ENCODE data around the gene DDX41. TPM values are rescaled to one million over a fixed set of nuclear protein-coding genes. Genes with fewer than 3 reads are reported as not detected.
"Not testable (repeated sequence)": the region's sequence is repeated elsewhere in the genome, so short reads cannot be mapped to it uniquely, and the experiment has no call there.

DDX41 gene
- total RNA-seq, 6 donors from 2014 or later: 82.0 to 150 (median 91.9) TPM

- Histone ChIP-seq H3K27me3 (no peaks in the 10 kb centered on the region), H3K4me3 (no peak overlapping the region), H3K27ac (no peak overlapping the region), H3K36me3 (peaks cover 4 to 88% (median 60%) of the 10 kb centered on the region in 4 donors), H3K9me3 (no peaks in the 10 kb centered on the region), H3K4me1 (peaks cover 0 to 13% (median 3%) of the 10 kb centered on the region in 4 donors)
- WGBS, 2 donors: 92 to 95% methylated on average over 8 of the region's 8 CpGs
- TF ChIP-seq POLR2A (IDR thresholded peaks at IDR 0.05) (no peak), EP300 (IDR thresholded peaks at IDR 0.05) (no peak), POLR2AphosphoS5 (IDR thresholded peaks at IDR 0.05) (no peak)
- TF ChIP-seq, protein P1, sequence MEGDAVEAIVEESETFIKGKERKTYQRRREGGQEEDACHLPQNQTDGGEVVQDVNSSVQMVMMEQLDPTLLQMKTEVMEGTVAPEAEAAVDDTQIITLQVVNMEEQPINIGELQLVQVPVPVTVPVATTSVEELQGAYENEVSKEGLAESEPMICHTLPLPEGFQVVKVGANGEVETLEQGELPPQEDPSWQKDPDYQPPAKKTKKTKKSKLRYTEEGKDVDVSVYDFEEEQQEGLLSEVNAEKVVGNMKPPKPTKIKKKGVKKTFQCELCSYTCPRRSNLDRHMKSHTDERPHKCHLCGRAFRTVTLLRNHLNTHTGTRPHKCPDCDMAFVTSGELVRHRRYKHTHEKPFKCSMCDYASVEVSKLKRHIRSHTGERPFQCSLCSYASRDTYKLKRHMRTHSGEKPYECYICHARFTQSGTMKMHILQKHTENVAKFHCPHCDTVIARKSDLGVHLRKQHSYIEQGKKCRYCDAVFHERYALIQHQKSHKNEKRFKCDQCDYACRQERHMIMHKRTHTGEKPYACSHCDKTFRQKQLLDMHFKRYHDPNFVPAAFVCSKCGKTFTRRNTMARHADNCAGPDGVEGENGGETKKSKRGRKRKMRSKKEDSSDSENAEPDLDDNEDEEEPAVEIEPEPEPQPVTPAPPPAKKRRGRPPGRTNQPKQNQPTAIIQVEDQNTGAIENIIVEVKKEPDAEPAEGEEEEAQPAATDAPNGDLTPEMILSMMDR (IDR thresholded peaks at IDR 0.05): no peak
- ATAC-seq (ENCODE audit: low FRiP score in 2 of 2) (no peak), DNase-seq (no peak)
These were observed 29.6 kb downstream of the DDX41 start for GRCh38 chr5:177487144-177487543.

DNA sequence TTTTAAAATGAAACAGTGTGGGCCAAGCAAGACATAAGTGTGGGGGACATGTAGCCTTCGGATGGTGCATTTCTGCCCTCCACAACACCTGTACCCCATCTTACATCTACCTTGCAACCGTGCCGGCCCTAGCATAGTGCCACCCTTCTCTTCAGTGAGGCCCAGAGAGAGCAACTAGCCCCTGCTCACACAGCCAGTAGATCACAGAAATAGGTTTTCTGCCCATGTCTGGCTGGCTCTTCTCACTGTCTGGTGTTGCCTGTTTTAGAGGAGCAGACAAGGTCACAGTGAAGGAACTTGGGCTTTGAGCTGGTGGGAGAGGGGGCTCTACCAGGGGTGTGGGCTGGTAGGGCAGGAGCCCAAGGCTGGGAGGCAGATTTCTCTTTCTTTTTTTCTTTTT, 30.5 kb downstream of the DDX41 start:
- Histone ChIP-seq H3K4me1 (peaks cover 0 to 4% (median 0%) of the 10 kb centered on the region in 4 donors), H3K36me3 (peaks cover 4 to 87% (median 57%) of the 10 kb centered on the region in 4 donors), H3K27me3 (no peaks in the 10 kb centered on the region), H3K9me3 (no peaks in the 10 kb centered on the region), H3K27ac (no peak overlapping the region), H3K4me3 (no peak overlapping the region)
- 93% methylated on average over 3 of the region's 3 CpGs for WGBS, 2 donors
- no peak for TF ChIP-seq POLR2AphosphoS5 (IDR thresholded peaks at IDR 0.05)
- no peak for TF ChIP-seq POLR2A (IDR thresholded peaks at IDR 0.05)
- TF ChIP-seq EP300 (IDR thresholded peaks at IDR 0.05): no peak
- no peak for ATAC-seq (ENCODE audit: low FRiP score in 2 of 2)
- DNase-seq: no peak

GRCh38 chr5:177485753-177486152, 31.0 kb downstream of the DDX41 start:
- H3K4me3 ChIP-seq; DNase-seq; ATAC-seq (ENCODE audit: low FRiP score in 2 of 2); H3K9me3 ChIP-seq; H3K27ac ChIP-seq; H3K27me3 ChIP-seq; H3K4me1 ChIP-seq: not testable (repeated sequence)
- H3K36me3 ChIP-seq: peaks cover 4 to 83% (median 52%) of the 10 kb centered on the region in 4 donors
- WGBS, 2 donors: 91 to 100% methylated on average over 3 of the region's 3 CpGs

GRCh38 chr5:177484902-177485549, 31.7 kb downstream of the DDX41 start:
- Histone ChIP-seq H3K27me3 (no peaks in the 10 kb centered on the region), H3K27ac (no peak overlapping the region), H3K36me3 (peaks cover 4 to 76% (median 48%) of the 10 kb centered on the region in 4 donors), H3K4me1 (peaks cover 0 to 2% (median under 1%) of the 10 kb centered on the region in 4 donors), H3K9me3 (no peaks in the 10 kb centered on the region), H3K4me3 (no peak overlapping the region)
- no peak for ATAC-seq (ENCODE audit: low FRiP score in 2 of 2)
- TF ChIP-seq, protein P1 (IDR thresholded peaks at IDR 0.05): no peak
- TF ChIP-seq POLR2A (IDR thresholded peaks at IDR 0.05): no peak
- no peak for TF ChIP-seq EP300 (IDR thresholded peaks at IDR 0.05)
- DNase-seq: no peak
- 75 to 82% methylated on average over 9 to 13 of the region's 13 CpGs for WGBS, 2 donors

DNA sequence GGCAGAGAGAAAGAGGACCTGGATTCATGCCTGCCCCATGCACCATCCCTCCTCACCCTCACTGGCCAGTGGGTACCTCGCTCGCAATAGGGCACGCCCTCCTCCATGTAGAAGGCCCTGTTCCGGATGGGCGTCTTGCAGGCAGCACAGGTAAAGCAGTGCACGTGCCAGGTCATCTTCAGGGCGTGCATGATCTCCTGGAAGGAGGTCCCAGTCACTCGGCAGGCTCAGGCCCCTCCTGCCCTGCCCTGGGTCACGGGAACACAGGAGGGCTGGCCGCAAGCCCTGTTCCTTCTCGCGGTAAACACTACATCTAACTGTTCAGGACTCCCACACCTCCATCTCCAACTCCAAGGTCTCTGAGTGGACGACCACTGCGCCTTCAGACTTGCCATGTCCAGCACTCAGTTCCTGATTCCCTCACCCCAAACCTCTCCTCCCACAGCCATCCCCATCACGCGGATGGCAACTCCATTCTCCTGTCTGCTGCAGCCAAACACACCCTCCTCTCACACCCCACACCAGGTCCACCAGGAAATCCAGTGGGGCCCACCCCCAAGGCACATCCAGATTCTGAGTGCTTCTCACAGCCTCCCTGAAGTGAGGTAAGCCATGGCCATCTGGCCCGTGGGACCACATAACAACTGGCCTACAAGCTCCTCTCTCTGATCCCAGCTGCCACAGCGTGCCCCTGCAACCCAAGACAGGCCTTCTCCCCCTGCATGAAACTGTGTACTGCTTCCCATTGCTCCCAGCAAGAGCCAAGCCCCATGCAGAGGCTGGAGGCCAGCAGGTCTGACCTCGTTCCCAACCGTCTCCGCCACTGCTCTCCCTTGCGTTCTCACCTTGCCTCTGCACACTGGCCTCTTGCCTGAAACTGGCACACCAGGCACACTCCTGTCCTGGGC, 32.5 kb downstream of the DDX41 start:
- H3K4me3 ChIP-seq: no peak overlapping the region
- H3K27ac ChIP-seq: no peak overlapping the region
- 89 to 93% methylated on average over 20 to 22 of the region's 22 CpGs for WGBS, 2 donors
- DNase-seq (no peak), ATAC-seq (ENCODE audit: low FRiP score in 2 of 2) (no peak)
- H3K9me3 ChIP-seq: no peaks in the 10 kb centered on the region
- TF ChIP-seq POLR2AphosphoS5 (IDR thresholded peaks at IDR 0.05) (no peak), EP300 (IDR thresholded peaks at IDR 0.05) (no peak), POLR2A (IDR thresholded peaks at IDR 0.05) (no peak)
- TF ChIP-seq, protein P1 (IDR thresholded peaks at IDR 0.05): no peak
- H3K4me1 ChIP-seq: peaks cover 8 to 10% (median 9%) of the 10 kb centered on the region in 4 donors
- H3K36me3 ChIP-seq: peaks cover 4 to 68% (median 43%) of the 10 kb centered on the region in 4 donors
- no peaks in the 10 kb centered on the region for H3K27me3 ChIP-seq
